Stimulated activated CD8-positive, alpha-beta memory T cell treated with anti-CD3 and anti-CD28 coated beads, Interleukin-15, amount 100 ng/mL, for 1 hour (primary cell): ENCODE data around the gene ARID1B.

Source experiments
- DNase-seq: peaks from one replicate; pipeline ENCODE4 v3.0.0-alpha.2; 2020; ENCODE audit warnings: low read depth

ARID1B gene

GRCh38 chr6:156992020-156992804 is 215.0 kb downstream of the ARID1B start:
- no peak for DNase-seq

GRCh38 chr6:156993713-156994112 is 216.5 kb downstream of the ARID1B start:
- no peak for DNase-seq

- no peak for DNase-seq
Observed at GRCh38 chr6:156994215-156995076, 217.3 kb downstream of the ARID1B start.

GRCh38 chr6:156995502-156995901 is 218.3 kb downstream of the ARID1B start:
- DNase-seq = no peak

GRCh38 chr6:156996265-156996664 is 219.1 kb downstream of the ARID1B start:
- no peak for DNase-seq

GRCh38 chr6:156998794-156999330 is 221.7 kb downstream of the ARID1B start:
- DNase-seq = no peak

GRCh38 chr6:156999762-157000161 is 222.6 kb downstream of the ARID1B start:
- DNase-seq = no peak

GRCh38 chr6:157001716-157002115 is 224.5 kb downstream of the ARID1B start:
- DNase-seq = no peak

GRCh38 chr6:157002774-157003173 is 225.6 kb downstream of the ARID1B start:
- DNase-seq = no peak

DNA sequence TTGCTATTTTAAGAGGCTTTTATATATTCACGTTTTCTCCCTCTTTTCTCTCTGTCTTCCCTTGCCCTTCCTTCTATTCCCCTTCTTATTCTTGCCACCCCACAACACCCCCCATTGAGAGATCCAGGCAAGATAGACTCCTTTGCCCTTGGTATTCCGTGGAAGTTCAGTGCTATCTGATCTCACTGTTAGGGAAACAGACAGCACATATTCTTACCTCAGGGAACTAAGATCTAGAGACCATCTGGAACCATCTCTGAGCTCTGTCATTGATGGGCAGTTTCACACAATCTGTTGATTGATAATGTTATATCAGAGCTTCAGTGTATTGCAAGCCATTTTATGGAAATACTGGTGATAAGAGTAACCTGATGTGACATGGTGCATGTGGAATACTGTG is 228.8 kb downstream of the ARID1B start:
- no peak for DNase-seq

- no peak for DNase-seq
Observed at GRCh38 chr6:157008568-157008967, 231.4 kb downstream of the ARID1B start.

GRCh38 chr6:157012355-157012754 is 235.2 kb downstream of the ARID1B start:
- DNase-seq = no peak

DNA sequence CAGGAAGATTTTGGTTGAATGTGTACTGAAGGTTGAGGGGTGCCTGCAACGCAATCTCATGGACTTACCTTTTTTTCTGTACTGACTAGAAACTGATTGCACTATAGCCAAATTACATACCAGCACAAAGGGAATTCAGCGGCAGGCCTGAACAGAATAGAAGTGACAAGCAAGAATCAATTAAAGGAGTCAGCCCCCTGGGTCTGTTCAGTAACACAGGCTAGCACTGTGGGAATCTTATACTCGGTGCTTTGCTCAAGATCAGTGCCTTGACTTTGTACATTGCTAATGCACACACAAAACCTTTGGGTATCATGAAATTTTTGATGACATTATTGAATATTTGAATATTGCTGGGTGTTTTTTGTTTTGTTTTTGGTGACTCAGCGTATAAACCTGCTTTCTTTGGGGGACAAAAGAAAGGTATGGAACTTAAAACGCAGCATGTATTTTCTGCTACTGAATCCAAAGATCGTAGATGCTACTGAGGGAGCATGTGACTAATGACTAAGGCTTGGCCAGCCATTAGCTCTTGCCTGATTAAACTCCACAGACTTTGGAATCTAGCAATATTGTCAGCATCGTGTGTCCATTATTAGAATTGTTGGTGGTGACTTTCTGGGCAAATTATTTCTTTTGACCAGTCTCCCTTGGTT is 236.6 kb downstream of the ARID1B start:
- no peak for DNase-seq

DNA sequence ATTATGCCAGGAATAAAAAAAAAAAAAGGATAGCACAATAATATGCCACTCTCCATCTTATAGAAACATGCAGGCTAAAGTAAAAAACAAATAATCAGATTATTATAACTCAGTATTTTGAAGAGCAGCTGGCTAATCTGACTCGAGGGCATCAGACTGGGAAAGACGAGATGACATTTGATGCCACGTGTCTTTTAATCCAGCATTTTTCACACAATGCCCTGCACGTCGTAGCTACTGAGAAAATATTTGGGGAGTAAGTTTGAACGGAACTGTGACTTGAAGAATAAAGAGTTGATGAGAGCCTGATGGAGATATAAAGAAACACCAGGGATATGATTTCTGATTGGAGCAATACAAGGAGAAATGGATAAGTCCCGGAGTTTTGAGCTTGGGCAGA is 237.7 kb downstream of the ARID1B start:
- no peak for DNase-seq

GRCh38 chr6:157017022-157017421 is 239.8 kb downstream of the ARID1B start:
- no peak for DNase-seq

DNA sequence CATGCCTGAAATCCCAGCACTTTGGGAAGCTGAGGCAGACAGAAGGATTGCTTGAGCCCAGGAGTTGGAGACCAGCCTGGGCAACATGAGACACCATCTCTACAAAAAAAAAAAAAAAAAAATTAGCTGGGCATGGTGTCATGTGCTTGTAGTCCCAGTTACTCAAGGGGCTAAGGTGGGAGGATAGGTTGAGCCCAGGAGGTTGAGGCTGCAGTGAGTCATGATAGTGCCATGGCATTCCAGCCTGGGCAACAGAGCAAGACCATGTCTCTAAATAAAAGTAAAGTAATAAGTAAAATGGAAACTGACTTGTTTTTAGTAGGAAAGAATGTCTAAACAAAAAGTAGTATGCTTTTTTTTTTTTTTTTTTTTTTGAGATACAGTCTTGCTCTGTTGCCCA is 240.7 kb downstream of the ARID1B start:
- no peak for DNase-seq

DNA sequence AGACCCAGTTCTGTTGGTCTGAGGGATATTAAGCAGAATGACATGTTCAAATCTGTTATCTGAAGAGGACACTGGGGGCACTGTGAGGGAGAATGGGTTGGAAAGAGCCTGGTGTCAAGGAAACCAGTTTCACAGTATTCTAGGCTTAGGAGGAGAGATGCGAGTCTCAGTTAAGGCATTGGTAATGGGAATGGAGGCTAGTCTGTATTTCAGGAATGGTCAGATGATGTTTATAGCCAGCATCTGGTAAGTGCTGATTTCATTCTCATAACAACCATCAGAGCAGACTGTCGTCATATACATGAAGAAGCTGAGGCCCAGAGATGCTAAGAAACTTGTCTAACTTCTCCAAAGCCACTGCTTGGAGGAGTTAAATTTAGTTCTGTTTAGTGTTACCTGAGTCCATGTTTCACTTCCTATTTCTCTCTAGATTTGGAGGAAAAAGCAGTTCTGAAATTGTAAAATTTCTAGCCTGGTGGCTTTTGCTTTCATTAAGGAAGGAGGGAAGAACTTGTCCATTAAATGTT is 242.0 kb downstream of the ARID1B start:
- no peak for DNase-seq

- DNase-seq = no peak
Observed at GRCh38 chr6:157019733-157020132, 242.6 kb downstream of the ARID1B start.

GRCh38 chr6:157020398-157020797 is 243.2 kb downstream of the ARID1B start:
- DNase-seq = no peak

DNA sequence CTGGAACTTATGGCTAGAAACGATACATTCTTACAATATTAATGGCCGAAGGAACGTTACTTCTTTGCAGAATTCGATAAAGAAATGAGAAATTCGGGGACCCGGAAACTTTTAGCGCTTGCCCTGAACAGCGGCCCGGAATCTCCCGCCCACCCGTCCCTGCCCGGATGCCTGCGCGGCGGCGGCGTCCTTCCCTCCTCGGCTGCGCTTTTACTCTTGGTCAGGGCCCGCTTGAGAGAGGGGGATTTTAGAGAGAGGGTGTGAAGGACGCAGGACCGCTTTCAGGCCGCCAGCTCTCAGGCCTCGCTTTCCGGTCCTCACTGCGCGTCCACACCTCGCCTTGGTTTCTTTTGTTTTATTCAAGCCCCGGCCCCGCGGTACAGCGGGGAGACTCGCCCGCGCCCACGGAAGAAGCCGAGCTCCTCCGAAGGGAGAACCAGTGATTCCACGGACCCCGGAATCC is 243.7 kb downstream of the ARID1B start:
- peak; percentile 38 for DNase-seq

DNA sequence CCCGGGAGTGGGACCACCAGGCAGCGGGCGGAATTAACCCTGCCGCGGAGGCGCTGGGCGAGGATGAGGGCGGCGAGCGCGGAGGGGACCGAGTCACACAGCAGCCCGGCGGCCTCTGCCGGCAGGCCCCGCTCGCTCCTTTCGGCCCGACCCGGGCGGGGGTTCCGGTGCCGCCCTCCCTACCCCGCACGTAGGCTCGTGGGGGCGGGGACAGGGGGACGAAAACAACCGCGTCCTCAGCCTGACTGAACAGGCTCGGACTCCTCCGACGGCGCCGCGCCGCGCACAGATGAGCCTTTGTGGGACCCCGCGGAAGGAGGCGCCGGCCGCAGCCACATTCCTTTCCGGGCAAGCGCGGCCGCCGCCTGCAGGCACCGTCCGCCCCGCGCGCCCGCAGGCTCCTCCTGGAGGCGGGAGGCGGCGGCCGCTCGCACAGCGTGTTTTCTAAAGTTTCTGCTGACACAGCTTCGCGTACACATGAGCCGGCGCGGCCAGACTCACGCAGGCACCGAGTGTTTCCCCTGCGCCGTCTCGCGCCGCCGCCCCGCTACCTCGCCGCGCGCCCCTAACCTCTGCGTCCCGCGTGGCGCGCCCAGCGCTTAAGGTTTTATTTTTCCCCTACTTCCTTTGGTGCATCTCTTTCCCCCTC is 244.3 kb downstream of the ARID1B start:
- DNase-seq = peak; percentile 74
